ENCODE data around the gene SSR1.
"Not testable (repeated sequence)": the region's sequence is repeated elsewhere in the genome, so short reads cannot be mapped to it uniquely, and the experiment has no call there.

SSR1 gene

DNA sequence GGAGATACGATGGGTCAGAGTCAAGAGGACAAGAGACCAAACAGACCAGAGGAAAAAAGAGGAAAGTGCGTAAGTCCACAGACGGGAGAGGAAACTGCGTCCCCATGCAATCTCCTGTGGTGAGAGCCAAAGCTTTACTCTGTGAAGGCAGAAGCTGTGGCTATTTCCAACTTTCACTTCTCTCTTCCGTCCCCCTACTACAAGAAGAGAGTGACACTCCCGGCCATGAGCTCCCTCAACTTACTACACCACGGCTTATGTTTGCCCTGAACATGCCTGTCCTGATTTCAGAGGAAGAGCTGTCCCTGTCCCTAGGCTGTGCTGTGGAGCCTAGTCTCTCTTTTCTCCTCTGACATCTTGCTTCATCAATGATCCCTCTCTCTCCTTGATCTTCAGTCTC is 11.5 kb upstream of the SSR1 start:
- H3K27me3 ChIP-seq: no peaks in the 10 kb centered on the region
- peaks cover 9 to 59% (median 35%) of the 10 kb centered on the region in 10 experiments; a peak in 19 of 20 replicates for H3K4me1 ChIP-seq
- no peaks in the 10 kb centered on the region for H4K20me1 ChIP-seq
- H3K36me3 ChIP-seq: no peaks in the 10 kb centered on the region
- H3K9ac ChIP-seq: peak overlapping the region in 6 of 11 experiments; percentile 20 to 65 (median 39); a peak in 10 of 22 replicates
- peak overlapping the region in 10 of 11 experiments; percentile 13 to 79 (median 59); a peak in 17 of 22 replicates for H3K27ac ChIP-seq
- H3K4me3 ChIP-seq: no peak overlapping the region; a peak in 1 of 20 replicates
- peak overlapping the region; percentile 27 to 86 (median 64); a peak in 20 of 22 replicates for H3K4me2 ChIP-seq
- peak in 2 of 11 experiments; percentile 27 to 32; a peak in 2 of 22 replicates for TF ChIP-seq Cebpa-rat (IDR thresholded peaks at IDR 0.05)
- H3K9me3 ChIP-seq (replicated peaks in 1 of 11): peaks cover 0 to 3% (median 0%) of the 10 kb centered on the region in 11 experiments; a peak in 2 of 22 replicates

DNA sequence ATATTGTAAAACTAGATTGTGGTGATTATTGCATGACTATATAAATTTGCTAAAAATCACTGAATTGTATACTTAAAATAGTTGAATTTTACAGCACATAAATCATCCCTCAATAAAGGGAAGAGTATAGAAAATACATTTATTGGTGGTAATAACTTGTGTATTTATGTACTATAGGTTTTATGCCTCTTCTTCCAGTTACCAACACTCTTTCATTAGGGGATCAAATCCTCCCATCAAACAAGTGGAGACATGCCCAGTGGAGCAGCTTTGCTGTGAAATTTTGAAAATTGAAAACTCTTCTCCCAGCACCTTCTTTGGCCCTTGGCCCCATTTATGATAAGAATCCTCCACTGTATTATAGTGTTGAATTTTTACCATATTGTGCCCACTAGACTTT is 10.1 kb upstream of the SSR1 start:
- Histone ChIP-seq H3K27me3 (no peaks in the 10 kb centered on the region), H4K20me1 (no peaks in the 10 kb centered on the region), H3K4me2 (peak overlapping the region in 2 of 11 experiments; percentile 82 to 86; a peak in 2 of 22 replicates), H3K4me1 (peaks cover 9 to 52% (median 33%) of the 10 kb centered on the region in 10 experiments; a peak in 19 of 20 replicates), H3K27ac (no peak overlapping the region), H3K9ac (no peak overlapping the region), H3K9me3 (replicated peaks in 1 of 11) (peaks cover 0 to 3% (median 0%) of the 10 kb centered on the region in 11 experiments; a peak in 2 of 22 replicates), H3K36me3 (no peaks in the 10 kb centered on the region), H3K4me3 (no peak overlapping the region)
- TF ChIP-seq Cebpa-rat (IDR thresholded peaks at IDR 0.05): no peak

DNA sequence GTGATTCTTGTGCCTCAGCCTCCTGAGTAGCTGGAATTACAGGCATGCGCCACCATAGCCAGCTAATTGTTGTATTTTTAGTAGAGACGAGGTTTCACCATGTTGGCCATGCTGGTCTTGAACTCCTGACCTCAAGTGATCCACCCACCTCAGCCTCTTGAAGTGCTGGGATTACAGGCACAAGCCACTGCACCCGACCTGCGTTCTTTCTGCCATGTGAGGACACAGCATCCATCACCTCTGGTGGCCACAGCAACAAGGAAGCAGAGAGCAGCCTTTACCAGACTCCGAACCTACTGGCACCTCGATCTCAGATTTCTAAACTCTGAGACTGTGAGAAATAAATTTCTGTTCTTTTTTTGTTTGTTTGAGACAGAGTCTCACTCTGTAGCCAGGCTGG is 8.9 kb upstream of the SSR1 start:
- H4K20me1 ChIP-seq; H3K9me3 ChIP-seq (replicated peaks in 1 of 11); H3K36me3 ChIP-seq; H3K4me2 ChIP-seq; H3K27ac ChIP-seq; H3K9ac ChIP-seq; H3K27me3 ChIP-seq; H3K4me3 ChIP-seq: not testable (repeated sequence)
- H3K4me1 ChIP-seq: peaks cover 9 to 41% (median 29%) of the 10 kb centered on the region in 10 experiments; a peak in 19 of 20 replicates

DNA sequence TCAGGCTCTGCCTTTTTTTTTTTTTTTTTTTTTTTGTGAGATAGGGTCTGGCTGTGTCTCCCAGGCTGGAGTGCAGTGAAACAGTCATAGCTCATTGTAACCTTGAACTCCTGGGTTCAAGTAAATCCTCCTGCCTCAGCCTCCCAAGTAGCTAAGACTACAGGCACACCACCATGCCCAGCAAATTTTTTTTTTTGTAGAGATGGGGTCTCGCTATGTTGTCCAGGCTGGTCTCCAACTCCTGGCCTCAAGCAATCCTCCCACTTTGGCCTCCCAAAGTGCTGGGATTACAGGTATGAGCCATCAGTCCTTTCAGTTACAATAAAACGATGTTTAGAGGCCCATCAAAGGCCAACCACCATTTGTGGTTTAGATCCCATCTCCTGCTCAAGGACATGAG is 6.4 kb upstream of the SSR1 start:
- not testable (repeated sequence) for H3K27ac ChIP-seq, H3K36me3 ChIP-seq, H3K4me3 ChIP-seq, H4K20me1 ChIP-seq, H3K27me3 ChIP-seq, H3K9ac ChIP-seq
- H3K4me2 ChIP-seq: peak overlapping the region in 1 of 11 experiments; percentile 1; a peak in 1 of 22 replicates
- peaks cover 13 to 23% (median 18%) of the 10 kb centered on the region in 10 experiments for H3K4me1 ChIP-seq
- peaks cover 0 to 18% (median 11%) of the 10 kb centered on the region in 11 experiments; a peak in 14 of 22 replicates for H3K9me3 ChIP-seq (replicated peaks in 1 of 11)

DNA sequence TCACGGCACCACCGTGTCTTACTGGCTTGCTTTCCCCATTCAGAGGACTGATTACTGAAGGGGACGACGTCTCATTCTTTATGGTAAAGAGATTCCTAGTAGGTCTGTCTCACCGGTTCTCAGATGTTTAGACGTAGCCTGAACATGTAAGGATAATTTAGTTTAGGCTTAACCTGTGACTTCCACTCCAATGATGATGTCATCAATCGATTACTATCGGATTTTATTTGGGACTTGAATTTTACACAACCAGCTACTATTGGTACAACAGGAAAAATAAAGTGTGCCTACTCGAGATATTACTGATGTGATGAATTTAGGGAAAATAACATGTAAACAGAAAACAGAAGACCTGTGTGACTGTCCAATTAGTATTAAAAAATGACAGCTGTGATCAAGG is 4.5 kb upstream of the SSR1 start:
- H3K4me1 ChIP-seq: peaks cover 12 to 25% (median 21%) of the 10 kb centered on the region in 10 experiments
- H3K36me3 ChIP-seq: no peaks in the 10 kb centered on the region
- no peak overlapping the region for H3K27ac ChIP-seq
- H3K4me2 ChIP-seq: no peak overlapping the region
- H3K4me3 ChIP-seq: no peak overlapping the region
- H3K27me3 ChIP-seq: no peaks in the 10 kb centered on the region
- H4K20me1 ChIP-seq: peaks cover 0 to 3% (median 1%) of the 10 kb centered on the region in 11 experiments; a peak in 5 of 22 replicates
- no peak overlapping the region for H3K9ac ChIP-seq
- TF ChIP-seq Cebpa-rat (IDR thresholded peaks at IDR 0.05): no peak
- peaks cover 0 to 15% (median 10%) of the 10 kb centered on the region in 11 experiments; a peak in 14 of 22 replicates for H3K9me3 ChIP-seq (replicated peaks in 1 of 11)

DNA sequence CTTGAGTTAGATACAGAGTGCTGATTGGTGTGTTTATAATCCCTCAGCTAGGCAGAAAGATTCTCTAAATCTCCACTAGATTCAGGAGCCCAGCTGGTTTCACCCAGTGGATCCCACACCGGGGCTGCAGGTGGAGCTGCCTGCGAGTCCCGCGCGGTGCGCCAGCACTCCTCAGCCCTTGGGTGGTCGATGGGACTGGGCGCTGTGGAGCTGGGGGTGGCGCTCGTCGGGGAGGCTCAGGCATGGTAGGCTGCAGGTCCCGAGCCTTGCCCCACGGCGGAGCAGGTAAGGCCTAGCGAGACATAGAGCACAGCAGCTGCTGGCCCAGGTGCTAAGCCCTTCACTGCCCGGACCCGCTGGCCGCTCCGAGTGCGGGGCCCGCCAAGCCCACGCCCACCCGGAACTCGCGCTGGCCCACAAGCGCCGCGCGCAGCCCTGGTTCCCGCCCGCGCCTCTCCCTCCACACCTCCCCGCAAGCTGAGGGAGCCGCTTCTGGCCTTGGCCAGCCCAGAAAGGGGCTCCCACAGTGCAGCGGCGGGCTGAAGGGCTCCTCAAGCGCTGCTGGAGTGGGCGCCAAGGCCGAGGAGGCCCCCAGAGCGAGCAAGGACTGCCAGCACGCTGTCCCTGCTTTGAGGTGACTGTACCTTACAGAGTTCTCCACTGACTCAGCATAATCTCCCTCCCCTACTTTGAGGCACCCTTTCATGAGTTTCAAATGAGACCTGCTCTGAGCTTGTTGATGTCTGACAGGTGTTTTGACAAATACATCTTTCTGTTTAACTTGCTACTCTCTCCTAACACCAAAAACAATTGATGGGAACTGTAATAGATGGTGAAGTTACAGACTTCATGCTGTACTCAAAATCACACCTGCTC is 3.9 kb upstream of the SSR1 start:
- H4K20me1 ChIP-seq: peaks cover 0 to 9% (median 8%) of the 10 kb centered on the region in 11 experiments; a peak in 10 of 22 replicates
- TF ChIP-seq Cebpa-rat (IDR thresholded peaks at IDR 0.05): no peak
- H3K36me3 ChIP-seq: no peaks in the 10 kb centered on the region
- peaks cover 13 to 25% (median 21%) of the 10 kb centered on the region in 10 experiments for H3K4me1 ChIP-seq
- no peaks in the 10 kb centered on the region for H3K27me3 ChIP-seq
- H3K4me2 ChIP-seq: no peak overlapping the region
- peaks cover 0 to 15% (median 10%) of the 10 kb centered on the region in 11 experiments; a peak in 14 of 22 replicates for H3K9me3 ChIP-seq (replicated peaks in 1 of 11)
- no peak overlapping the region for H3K9ac ChIP-seq
- no peak overlapping the region for H3K4me3 ChIP-seq
- H3K27ac ChIP-seq: no peak overlapping the region

DNA sequence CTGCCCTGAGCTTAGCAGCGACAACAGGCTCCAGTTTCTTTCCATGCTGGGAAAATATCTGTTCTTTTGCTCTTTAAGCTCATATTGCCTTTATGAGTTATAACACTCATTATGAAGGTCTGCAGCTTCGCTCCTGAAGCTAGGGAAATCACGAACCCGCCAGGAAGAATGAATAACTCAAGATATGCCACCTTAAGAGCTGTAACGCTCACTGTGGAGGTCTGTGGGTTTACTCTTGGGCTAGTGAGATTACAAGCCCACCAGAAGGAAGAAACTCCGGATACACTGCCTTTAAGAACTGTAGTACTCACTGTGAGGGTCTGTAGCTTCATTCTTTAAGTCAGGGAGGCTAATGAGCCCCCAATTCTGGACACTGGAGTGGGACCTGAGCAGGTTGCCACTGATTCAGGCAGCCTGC is 3.0 kb upstream of the SSR1 start:
- no peak for TF ChIP-seq Cebpa-rat (IDR thresholded peaks at IDR 0.05)
- no peak overlapping the region for H3K4me2 ChIP-seq
- H3K27me3 ChIP-seq: no peaks in the 10 kb centered on the region
- no peak overlapping the region for H3K9ac ChIP-seq
- peaks cover 2 to 18% (median 15%) of the 10 kb centered on the region in 11 experiments; a peak in 15 of 22 replicates for H4K20me1 ChIP-seq
- peaks cover 0 to 15% (median 10%) of the 10 kb centered on the region in 11 experiments; a peak in 14 of 22 replicates for H3K9me3 ChIP-seq (replicated peaks in 1 of 11)
- H3K36me3 ChIP-seq: peaks cover 0 to 4% (median 0%) of the 10 kb centered on the region in 11 experiments; a peak in 4 of 22 replicates
- H3K4me1 ChIP-seq: peaks cover 20 to 34% (median 28%) of the 10 kb centered on the region in 10 experiments
- H3K27ac ChIP-seq: 0 out of 22 replicates have a peak overlapping the region, but pooled peaks of 1 of the 11 experiments have one; percentile 8
- H3K4me3 ChIP-seq: no peak overlapping the region

DNA sequence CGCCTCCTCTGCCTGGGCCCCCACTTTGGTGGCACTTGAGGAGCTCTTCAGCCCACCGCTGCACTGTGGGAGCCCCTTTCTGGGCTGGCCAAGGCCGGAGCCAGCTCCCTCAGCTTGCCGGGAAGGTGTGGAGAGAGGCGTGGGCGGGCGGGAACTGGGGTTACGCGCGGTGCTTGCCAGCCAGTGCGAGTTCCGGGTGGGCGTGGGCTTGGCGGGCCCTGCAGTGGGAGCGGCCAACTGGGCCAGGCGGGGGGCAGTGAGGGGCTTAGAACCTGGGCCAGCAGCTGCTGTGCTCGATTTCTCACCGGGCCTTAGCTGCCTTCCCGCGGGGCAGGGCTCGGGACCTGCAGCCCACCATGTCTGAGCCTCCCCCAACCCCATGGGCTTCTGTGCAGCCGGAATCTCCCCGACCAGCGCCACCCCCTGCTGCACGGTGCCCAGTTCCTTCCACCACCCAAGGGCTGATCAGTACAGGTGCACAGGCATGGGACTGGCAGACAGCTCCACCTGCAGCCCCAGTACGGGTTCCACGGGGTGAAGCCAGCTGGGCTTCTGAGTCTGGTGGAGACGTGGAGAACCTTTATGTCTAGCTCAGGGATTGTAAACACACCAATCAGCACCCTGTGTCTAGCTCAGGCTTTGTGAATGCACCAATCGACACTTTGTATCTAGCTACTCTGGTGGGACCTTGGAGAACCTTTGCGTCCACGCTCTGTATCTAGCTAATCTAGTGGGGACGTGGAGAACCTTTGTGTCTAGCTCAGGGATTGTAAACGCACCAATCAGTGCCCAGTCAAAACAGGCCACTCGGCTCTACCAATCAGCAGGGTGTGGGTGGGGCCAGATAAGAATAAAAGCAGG is 2.3 kb upstream of the SSR1 start:
- Histone ChIP-seq H3K4me1 (peaks cover 27 to 40% (median 33%) of the 10 kb centered on the region in 10 experiments), H4K20me1 (peaks cover 6 to 25% (median 21%) of the 10 kb centered on the region in 11 experiments; a peak in 17 of 22 replicates), H3K9me3 (replicated peaks in 1 of 11) (peaks cover 0 to 15% (median 10%) of the 10 kb centered on the region in 11 experiments; a peak in 14 of 22 replicates), H3K27ac (peak overlapping the region in 2 of 11 experiments; percentile 8 to 92; a peak in 2 of 22 replicates), H3K36me3 (peaks cover 0 to 10% (median 5%) of the 10 kb centered on the region in 11 experiments; a peak in 14 of 22 replicates), H3K9ac (0 out of 22 replicates have a peak overlapping the region, but pooled peaks of 1 of the 11 experiments have one; percentile 35), H3K4me2 (peak overlapping the region in 8 of 11 experiments; percentile 74 to 94 (median 85); a peak in 13 of 22 replicates)
- not testable (repeated sequence) for H3K4me3 ChIP-seq, H3K27me3 ChIP-seq

Data from BLaER1 treated with 17β-estradiol and CSF1 and Interleukin-3, amounts not matched to agents 10 nM and 100 nM (cell line).